Subcutaneous adipose tissue (tissue), 4 donors: ENCODE measurements around the gene DDR1. TPM values are rescaled to one million over a fixed set of nuclear protein-coding genes. Genes with fewer than 3 reads are reported as not detected.

Experiments used
- CTCF ChIP-seq: fragments of 450-650 bp; IDR thresholded peaks from one replicate; pipeline ENCODE4 v1.5.1; 2016; ENCODE audit warnings: low read depth, mild to moderate bottlenecking, control low read depth, antibody characterized with exemption, moderate library complexity
- total RNA-seq, 4 donors: library from RNA; depleted of rRNA; stranded (reverse); fragments of >200 nt; gene quantifications; one replicate each; pipeline ENCODE4 v1.1.0, GENCODE V29; 2016

DDR1 gene
- total RNA-seq, 4 donors from 2014 or later, result 14.3 to 62.0 (median 27.8) TPM

GRCh38 chr6:30880698-30881252 is 3.5 kb upstream of the DDR1 start:
- TF ChIP-seq CTCF, result no peak

- no peak for TF ChIP-seq CTCF
Measured at GRCh38 chr6:30881392-30882203, 2.7 kb upstream of the DDR1 start.

GRCh38 chr6:30882204-30882758 is 2.0 kb upstream of the DDR1 start:
- no peak for TF ChIP-seq CTCF

GRCh38 chr6:30882759-30883684 is 1.3 kb upstream of the DDR1 start:
- no peak for TF ChIP-seq CTCF

GRCh38 chr6:30884521-30885480 is 482 bp downstream of the DDR1 start:
- no peak for TF ChIP-seq CTCF

- no peak for TF ChIP-seq CTCF
Measured at GRCh38 chr6:30885481-30885998, 1.2 kb downstream of the DDR1 start.
